ENCODE measurements around the gene SEMA3E.

GRCh38 chr7:83339907-83340306 lies 309.0 kb downstream of the SEMA3E start:
- TF ChIP-seq CTCF (tag by site-specific recombination; IDR thresholded peaks at IDR 0.05), result no peak
- TF ChIP-seq ZNF580 (tag by site-specific recombination; IDR thresholded peaks at IDR 0.05), result no peak
- no peak for TF ChIP-seq ZNF621 (tag by site-specific recombination; IDR thresholded peaks at IDR 0.05)
- TF ChIP-seq EGR2 (tag by site-specific recombination; IDR thresholded peaks at IDR 0.05; ENCODE audit: low read depth), result no peak
- TF ChIP-seq ZNF670 (tag by site-specific recombination; IDR thresholded peaks at IDR 0.05; ENCODE audit: low read depth), result no peak
- TF ChIP-seq YY1 (tag by site-specific recombination; IDR thresholded peaks at IDR 0.05), result no peak
- no peak for TF ChIP-seq TCF7L2 (IDR thresholded peaks at IDR 0.05; ENCODE audit: borderline replicate concordance, low read depth, low read length)
- no peak for TF ChIP-seq ZNF558 (tag by site-specific recombination; IDR thresholded peaks at IDR 0.05)
- no peak for TF ChIP-seq REST (tag by site-specific recombination; IDR thresholded peaks at IDR 0.05)
- no peak for TF ChIP-seq ZNF677 (tag by site-specific recombination; IDR thresholded peaks at IDR 0.05)
- TF ChIP-seq ZBTB8A (tag by site-specific recombination; IDR thresholded peaks at IDR 0.05), result no peak
- TF ChIP-seq ZBTB1 (tag by site-specific recombination; IDR thresholded peaks at IDR 0.05), result no peak
- no peak for TF ChIP-seq ZNF18 (tag by site-specific recombination; IDR thresholded peaks at IDR 0.05)
